Measurements from ENCODE around the gene TAF11L13.

- TF ChIP-seq CTCF (conservative IDR thresholded peaks at IDR 0.05; ENCODE audit: low read length), result peak; percentile 18; the same call in 1 of the 2 replicates
- no peak for TF ChIP-seq EZH2phosphoT487 (IDR thresholded peaks at IDR 0.05; ENCODE audit: borderline replicate concordance)
These were observed 11.3 kb upstream of the TAF11L13 start for GRCh38 chr5:17620627-17621026.
